GM18951 (cell line): ENCODE measurements around the gene DNAH7.
A peak's percentile ranks its signal among the peaks of the same experiment; 100 is the strongest.

ENCODE experiments used
- POLR2A ChIP-seq: IDR thresholded peaks from 4 replicates; pipeline ENCODE4 v1.6.1; 2011; ENCODE audit warnings: mild to moderate bottlenecking; ENCODE audit not compliant: insufficient read length, insufficient read depth; ENCODE audit errors: extremely low read depth
- in situ Hi-C: fragments of 300-500 bp; cut with MboI; formaldehyde crosslinking; loops from one replicate; pipeline ENCODE4 v1.12.0; 2022; ENCODE audit warnings: low sequenced_read_pairs, mixed read lengths, inconsistent platforms; ENCODE audit not compliant: unreplicated experiment

The DNAH7 gene

GRCh38 chr2:196068271-196069209, at the start of gene DNAH7:
Gene DNAH7 (minus strand): TSS chr2:196068837. CDS start chr2:196068711, 126 bp downstream.
- in situ Hi-C loops = loop anchor here (10.0 to 25.0 kb wide), 3 partner anchors 404 to 756 kb away; no protein-coding TSS in a partner anchor
- TF ChIP-seq POLR2A = peak; percentile 41

GRCh38 chr2:196117214-196117705, 48.6 kb upstream of the DNAH7 start:
- no peak for TF ChIP-seq POLR2A
- in situ Hi-C loops = no loop called here

- in situ Hi-C loops = no loop called here
- TF ChIP-seq POLR2A = no peak
Measured at GRCh38 chr2:196113061-196113974, 44.7 kb upstream of the DNAH7 start.

GRCh38 chr2:196112418-196113034, 43.9 kb upstream of the DNAH7 start:
- in situ Hi-C loops = no loop called here
- no peak for TF ChIP-seq POLR2A

- no peak for TF ChIP-seq POLR2A
- in situ Hi-C loops = loop anchor here (10.0 kb wide), 1 partner anchor 616 kb away; no protein-coding TSS in a partner anchor
Measured at GRCh38 chr2:196108604-196109003, 40.0 kb upstream of the DNAH7 start.

- in situ Hi-C loops = loop anchor here (10.0 kb wide), 1 partner anchor 619 kb away; no protein-coding TSS in a partner anchor
- no peak for TF ChIP-seq POLR2A
Measured at GRCh38 chr2:196105951-196106350, 37.3 kb upstream of the DNAH7 start.

- in situ Hi-C loops = loop anchor here (10.0 kb wide), 1 partner anchor 621 kb away; no protein-coding TSS in a partner anchor
- TF ChIP-seq POLR2A = no peak
Measured at GRCh38 chr2:196104066-196104465, 35.4 kb upstream of the DNAH7 start.

GRCh38 chr2:196103626-196104025, 35.0 kb upstream of the DNAH7 start:
- in situ Hi-C loops = loop anchor here (10.0 kb wide), 1 partner anchor 621 kb away; no protein-coding TSS in a partner anchor
- TF ChIP-seq POLR2A = no peak

- in situ Hi-C loops = loop anchor here (10.0 kb wide), 1 partner anchor 623 kb away; no protein-coding TSS in a partner anchor
- no peak for TF ChIP-seq POLR2A
Measured at GRCh38 chr2:196101325-196101991, 32.8 kb upstream of the DNAH7 start.

- in situ Hi-C loops = loop anchor here (10.0 kb wide), 1 partner anchor 625 kb away; no protein-coding TSS in a partner anchor
Measured at GRCh38 chr2:196099916-196100315, 31.3 kb upstream of the DNAH7 start.

GRCh38 chr2:196097864-196098660, 29.4 kb upstream of the DNAH7 start:
- in situ Hi-C loops = no loop called here
- TF ChIP-seq POLR2A = no peak

More at GRCh38 chr2:196099916-196100315, 31.3 kb upstream of the DNAH7 start:
- no peak for TF ChIP-seq POLR2A

- in situ Hi-C loops = no loop called here
- no peak for TF ChIP-seq POLR2A
Measured at GRCh38 chr2:196096982-196097745, 28.5 kb upstream of the DNAH7 start.
